BJ (cell line): Measurements from ENCODE around the gene TOX2. TPM values are rescaled to one million over a fixed set of nuclear protein-coding genes. Genes with fewer than 3 reads are reported as not detected.

Experiments used
- CTCF ChIA-PET: fragments of 350-600 bp; formaldehyde crosslinking; extraction: SDS; loops from one replicate; lab custom pipeline; 2021; ENCODE audit warnings: antibody characterized with exemption, inconsistent platforms; lab: Yijun Ruan, JAX
- POLR2A ChIA-PET: fragments of 300-600 bp; sonication (Branson Sonifier 250); formaldehyde crosslinking; extraction: SDS; loops from one replicate; lab custom pipeline; 2021; ENCODE audit warnings: antibody characterized with exemption; lab: Charles Lee
- DNase-seq: peaks from one replicate; pipeline ENCODE4 v3.0.0-alpha.2; 2011; ENCODE audit warnings: low read depth
- H3K27me3 ChIP-seq: 2 replicates; pipeline ENCODE4 v1.6.0; 2011; ENCODE audit warnings: low read length; ENCODE audit not compliant: control insufficient read depth, insufficient read depth
- H3K36me3 ChIP-seq: 2 replicates; pipeline ENCODE4 v1.5.1; 2011; ENCODE audit warnings: low read length; ENCODE audit not compliant: control insufficient read depth, insufficient read depth
- H3K4me3 ChIP-seq: 2 replicates; pipeline ENCODE4 v1.5.1; 2011; ENCODE audit warnings: low read depth, mild to moderate bottlenecking, control low read depth, low read length
- polyA plus RNA-seq: library from polyadenylated mRNA; depleted of rRNA; stranded (reverse); fragments of >200 nt; gene quantifications from 2 replicates; pipeline ENCODE4 v1.2.3, GENCODE V29; 2011
- TF ChIP-seq, protein P1 (sequence below): IDR thresholded peaks from 2 replicates; pipeline ENCODE4 v1.5.1; 2011; ENCODE audit warnings: low read depth, mild to moderate bottlenecking, control low read depth, inconsistent platforms, low read length, moderate library complexity; ENCODE audit not compliant: insufficient read depth

TOX2 gene
- polyA plus RNA-seq, 1 experiment: 7.6 TPM

DNA sequence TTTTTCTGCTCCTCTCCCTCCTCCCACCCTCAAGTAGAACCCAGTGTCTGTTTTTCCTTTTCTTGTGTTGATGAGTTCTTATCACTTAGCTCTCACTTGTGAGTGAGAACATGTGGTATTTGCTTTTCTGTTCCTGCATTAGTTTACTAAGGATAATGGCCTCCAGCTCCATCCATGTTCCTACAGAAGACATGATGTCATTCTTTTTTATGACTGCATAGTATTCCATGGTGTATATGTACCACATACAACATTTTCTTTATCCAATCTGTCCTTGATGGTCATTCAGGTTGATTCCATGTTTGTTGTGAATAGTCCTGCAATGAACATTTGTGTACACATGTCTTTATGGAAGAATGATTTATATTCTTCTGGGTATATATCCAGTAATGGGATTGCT lies 81.0 kb downstream of the TOX2 start:
- DNase-seq: no peak
- H3K36me3 ChIP-seq: no peaks in the 10 kb centered on the region
- no peaks in the 10 kb centered on the region for H3K27me3 ChIP-seq
- POLR2A ChIA-PET: no interaction called here
- TF ChIP-seq, protein P1, sequence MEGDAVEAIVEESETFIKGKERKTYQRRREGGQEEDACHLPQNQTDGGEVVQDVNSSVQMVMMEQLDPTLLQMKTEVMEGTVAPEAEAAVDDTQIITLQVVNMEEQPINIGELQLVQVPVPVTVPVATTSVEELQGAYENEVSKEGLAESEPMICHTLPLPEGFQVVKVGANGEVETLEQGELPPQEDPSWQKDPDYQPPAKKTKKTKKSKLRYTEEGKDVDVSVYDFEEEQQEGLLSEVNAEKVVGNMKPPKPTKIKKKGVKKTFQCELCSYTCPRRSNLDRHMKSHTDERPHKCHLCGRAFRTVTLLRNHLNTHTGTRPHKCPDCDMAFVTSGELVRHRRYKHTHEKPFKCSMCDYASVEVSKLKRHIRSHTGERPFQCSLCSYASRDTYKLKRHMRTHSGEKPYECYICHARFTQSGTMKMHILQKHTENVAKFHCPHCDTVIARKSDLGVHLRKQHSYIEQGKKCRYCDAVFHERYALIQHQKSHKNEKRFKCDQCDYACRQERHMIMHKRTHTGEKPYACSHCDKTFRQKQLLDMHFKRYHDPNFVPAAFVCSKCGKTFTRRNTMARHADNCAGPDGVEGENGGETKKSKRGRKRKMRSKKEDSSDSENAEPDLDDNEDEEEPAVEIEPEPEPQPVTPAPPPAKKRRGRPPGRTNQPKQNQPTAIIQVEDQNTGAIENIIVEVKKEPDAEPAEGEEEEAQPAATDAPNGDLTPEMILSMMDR: no peak
- CTCF ChIA-PET: interaction anchor here (1.0 kb wide), 1 partner anchor 32 kb away, joined by 3 read pairs; no protein-coding TSS in a partner anchor
- no peak overlapping the region for H3K4me3 ChIP-seq

DNA sequence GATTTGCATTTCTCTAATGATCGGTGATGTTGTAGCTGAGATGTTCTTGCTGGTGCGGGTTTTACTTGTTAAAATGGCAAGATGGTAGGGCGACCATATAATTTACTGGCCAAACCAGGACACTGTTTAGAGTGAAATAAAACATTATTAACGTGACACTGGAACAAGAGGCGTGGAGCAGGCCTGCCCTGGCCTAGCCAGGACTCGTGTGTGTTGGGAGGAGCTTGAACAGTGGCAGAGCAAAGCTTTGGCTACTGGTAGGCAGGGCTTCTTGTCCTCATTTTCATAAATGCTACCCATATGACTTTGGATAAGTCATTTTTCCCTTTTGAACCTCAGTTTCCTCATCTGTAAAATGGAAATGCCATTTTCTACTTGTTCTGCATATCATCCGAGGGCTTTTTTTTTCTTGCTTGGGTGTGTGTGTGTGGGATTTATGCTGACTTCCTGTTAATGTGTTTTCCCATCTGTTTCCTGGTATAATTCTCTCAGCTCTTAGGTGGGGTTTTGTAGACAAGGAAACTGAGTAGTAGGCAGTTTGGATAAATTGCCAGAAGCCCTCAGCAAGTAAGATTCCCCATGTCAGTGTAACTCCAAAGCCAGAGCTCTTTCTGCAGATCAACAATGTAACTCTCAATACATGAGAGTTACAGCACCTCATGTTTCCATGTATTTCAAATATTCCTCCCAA lies 81.7 kb downstream of the TOX2 start:
- CTCF ChIA-PET: interaction anchor here (1.0 to 1.2 kb wide), 2 partner anchors 13 to 31 kb away, joined by 3 to 4 read pairs; no protein-coding TSS in a partner anchor
- Histone ChIP-seq H3K27me3 (no peaks in the 10 kb centered on the region), H3K4me3 (no peak overlapping the region), H3K36me3 (no peaks in the 10 kb centered on the region)
- DNase-seq: no peak
- TF ChIP-seq, protein P1: no peak
- POLR2A ChIA-PET: no interaction called here

DNA sequence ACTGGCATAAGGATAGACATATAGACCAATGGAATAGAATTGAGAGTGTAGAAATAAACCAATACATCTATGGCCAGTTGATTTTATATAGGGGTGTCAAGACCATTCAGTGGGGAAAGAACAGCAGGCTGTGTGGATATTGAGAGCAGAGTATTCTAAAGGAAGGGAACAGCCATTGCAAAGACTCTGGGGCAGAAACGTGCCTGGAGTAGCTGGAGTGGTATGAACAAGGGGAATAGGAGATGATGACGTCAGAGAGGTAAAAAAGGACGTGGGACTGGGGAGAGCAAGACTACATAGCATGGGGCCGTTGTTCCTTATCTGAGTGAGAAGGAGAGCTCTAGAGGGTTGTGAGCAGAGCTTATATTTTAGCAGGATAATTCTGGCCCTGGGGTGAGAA lies 85.2 kb downstream of the TOX2 start:
- CTCF ChIA-PET: interaction anchor here (1.2 to 1.4 kb wide), 2 partner anchors 11 to 21 kb away, joined by 3 to 4 read pairs; no protein-coding TSS in a partner anchor
- POLR2A ChIA-PET: no interaction called here
- TF ChIP-seq, protein P1: no peak
- H3K4me3 ChIP-seq: no peak overlapping the region
- no peaks in the 10 kb centered on the region for H3K36me3 ChIP-seq
- DNase-seq: no peak
- H3K27me3 ChIP-seq: no peaks in the 10 kb centered on the region

DNA sequence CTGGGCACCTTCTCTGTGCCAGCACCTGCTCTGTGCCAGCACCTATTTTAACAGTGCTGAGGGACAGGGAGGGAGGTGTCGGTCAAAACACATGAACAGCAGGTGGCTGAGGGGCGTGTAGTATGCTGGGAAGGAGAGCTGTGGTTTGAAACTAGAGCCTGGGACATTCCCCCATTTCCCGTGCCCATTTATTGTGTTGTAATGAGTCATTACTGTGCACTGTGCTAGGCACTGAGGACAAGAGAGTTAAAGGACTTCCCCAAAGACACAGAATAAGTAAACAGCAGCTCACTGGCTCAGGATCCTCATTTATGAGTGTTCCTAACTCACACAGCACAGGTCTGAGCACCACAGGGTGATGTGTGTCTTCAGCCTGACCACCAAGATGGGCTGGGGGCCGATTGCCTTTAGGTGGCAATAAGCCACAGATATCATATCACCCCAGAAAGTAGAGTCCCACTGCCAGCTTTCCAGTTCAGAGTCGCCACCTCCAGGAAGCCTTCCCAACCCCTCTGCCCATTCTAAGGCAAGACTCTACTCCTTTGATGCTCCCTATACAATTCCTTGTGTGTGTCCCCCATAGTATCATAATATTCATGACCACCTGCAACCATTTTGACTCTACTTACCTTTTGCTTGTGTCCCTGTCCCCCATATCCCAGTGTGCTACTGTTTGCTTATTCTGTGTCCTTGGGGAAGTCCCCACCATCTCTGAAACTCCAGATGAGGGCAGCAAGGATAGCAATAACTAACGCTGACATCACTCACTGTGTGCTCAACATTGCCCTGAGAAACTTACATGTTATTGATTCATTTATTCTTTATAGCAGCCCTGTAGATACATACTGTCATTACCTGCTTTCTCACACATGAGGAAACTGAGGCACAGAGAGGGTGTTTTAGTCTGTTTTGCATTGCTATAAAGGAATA lies 87.3 kb downstream of the TOX2 start:
- POLR2A ChIA-PET: no interaction called here
- DNase-seq: no peak
- no peak overlapping the region for H3K4me3 ChIP-seq
- H3K36me3 ChIP-seq: no peaks in the 10 kb centered on the region; the same call in 1 of the 2 replicates
- H3K27me3 ChIP-seq: no peaks in the 10 kb centered on the region
- TF ChIP-seq, protein P1: no peak
- CTCF ChIA-PET: no interaction called here

DNA sequence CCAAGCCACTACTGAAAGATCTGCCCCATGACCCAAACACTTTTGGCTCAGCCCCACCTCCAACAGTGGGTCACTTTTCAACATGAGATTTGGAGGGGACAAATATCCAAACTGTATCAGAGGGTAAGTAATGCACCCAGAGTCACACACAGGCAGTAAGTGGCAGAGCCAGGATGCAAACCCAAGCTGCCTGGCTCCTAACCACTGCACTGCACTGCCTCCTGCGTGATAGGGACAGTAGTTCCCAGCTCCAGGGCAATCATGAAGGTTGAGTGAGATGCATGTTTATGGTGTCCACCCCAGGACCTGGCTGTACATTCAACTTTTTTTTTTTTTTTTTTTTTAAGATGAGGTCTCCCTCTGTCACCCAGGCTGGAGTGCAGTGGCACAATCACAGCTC lies 88.2 kb downstream of the TOX2 start:
- TF ChIP-seq, protein P1: no peak
- Histone ChIP-seq H3K27me3 (no peaks in the 10 kb centered on the region), H3K36me3 (peaks cover 2% of the 10 kb centered on the region; the same call in 1 of the 2 replicates), H3K4me3 (no peak overlapping the region)
- ChIA-PET POLR2A (no interaction called here), CTCF (no interaction called here)
- DNase-seq: no peak
